KMS-11 (cell line): ENCODE results near the gene EPHB6.

Experiments used
- H2AFZ ChIP-seq: fragments of 200-600 bp; sonication (generic); 2 replicates; pipeline ENCODE4 v1.6.1; 2016; ENCODE audit warnings: antibody characterized with exemption, mixed run types, low read depth
- H3K27ac ChIP-seq: fragments of 200-600 bp; sonication (generic); 2 replicates; pipeline ENCODE4 v1.6.1; 2016; ENCODE audit warnings: mild to moderate bottlenecking, mixed run types
- H3K27me3 ChIP-seq: fragments of 200-600 bp; sonication (generic); 2 replicates; pipeline ENCODE4 v1.6.1; 2017; ENCODE audit warnings: mild to moderate bottlenecking, low read depth, mixed run types, moderate library complexity; ENCODE audit not compliant: insufficient read depth
- H3K36me3 ChIP-seq: fragments of 200-600 bp; sonication (generic); 2 replicates; pipeline ENCODE4 v1.6.1; 2017; ENCODE audit warnings: mild to moderate bottlenecking, mixed run types; ENCODE audit not compliant: insufficient read depth
- H3K4me1 ChIP-seq: fragments of 200-600 bp; sonication (generic); 2 replicates; pipeline ENCODE4 v1.6.1; 2016; ENCODE audit warnings: mild to moderate bottlenecking, low read depth, mixed run types; ENCODE audit not compliant: poor library complexity, severe bottlenecking
- H3K4me2 ChIP-seq: fragments of 200-600 bp; sonication (generic); 2 replicates; pipeline ENCODE4 v1.7.0; 2016; ENCODE audit warnings: mild to moderate bottlenecking, mixed run types
- H3K4me3 ChIP-seq: fragments of 200-600 bp; sonication (generic); IDR thresholded peaks from 2 replicates; pipeline ENCODE4 v1.6.1; 2017; ENCODE audit warnings: low read depth, low read length, mixed read lengths; ENCODE audit not compliant: insufficient read depth
- H3K79me2 ChIP-seq: fragments of 200-600 bp; sonication (generic); 2 replicates; pipeline ENCODE4 v1.6.1; 2016; ENCODE audit warnings: low read depth, mixed run types; ENCODE audit not compliant: insufficient read depth
- H3K9ac ChIP-seq: fragments of 200-600 bp; sonication (generic); 2 replicates; pipeline ENCODE4 v1.6.1; 2016; ENCODE audit warnings: mild to moderate bottlenecking, mixed run types
- H4K20me1 ChIP-seq: fragments of 200-600 bp; sonication (generic); 2 replicates; pipeline ENCODE4 v1.6.1; 2016; ENCODE audit warnings: mild to moderate bottlenecking, mixed run types; ENCODE audit not compliant: insufficient read depth
- CTCF ChIP-seq: fragments of 200-600 bp; sonication (generic); conservative IDR thresholded peaks from 2 replicates; pipeline ENCODE4 v1.6.1; 2017; ENCODE audit warnings: low read depth, mild to moderate bottlenecking, antibody characterized with exemption, low read length, moderate library complexity, mixed read lengths

The EPHB6 gene

GRCh38 chr7:142859411-142859810, 4.5 kb downstream of the EPHB6 start:
- Histone ChIP-seq H3K4me2 (no peak overlapping the region), H3K36me3 (no peaks in the 10 kb centered on the region), H3K9ac (no peak overlapping the region), H3K4me1 (no peaks in the 10 kb centered on the region), H3K79me2 (no peaks in the 10 kb centered on the region), H3K27me3 (no peaks in the 10 kb centered on the region), H3K27ac (no peak overlapping the region), H2AFZ (no peak overlapping the region), H4K20me1 (no peaks in the 10 kb centered on the region), H3K4me3 (no peak overlapping the region)
- TF ChIP-seq CTCF, result no peak

DNA sequence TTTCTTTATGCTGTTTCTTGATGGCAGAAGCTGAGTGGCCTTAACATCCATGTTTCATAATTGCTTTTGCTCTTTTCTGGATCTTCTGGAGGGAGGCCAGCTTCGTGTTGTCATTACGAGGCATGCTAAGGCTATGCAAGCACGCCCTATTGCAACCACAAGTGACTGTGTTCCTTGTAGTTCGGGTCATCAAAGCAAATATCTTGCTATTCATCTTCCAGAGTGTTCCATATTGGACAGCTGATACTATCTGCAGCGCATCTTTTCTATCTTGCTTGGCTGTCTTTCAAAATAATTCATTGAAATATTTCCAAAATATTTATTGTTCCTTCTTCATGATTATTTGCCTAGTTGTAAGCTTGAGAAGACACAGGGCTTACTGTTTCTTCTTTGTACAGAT, 5.0 kb downstream of the EPHB6 start:
- H3K9ac ChIP-seq, result no peak overlapping the region
- no peak overlapping the region for H3K27ac ChIP-seq
- no peak for TF ChIP-seq CTCF
- no peak overlapping the region for H3K4me2 ChIP-seq
- no peaks in the 10 kb centered on the region for H3K4me1 ChIP-seq
- H3K79me2 ChIP-seq, result no peaks in the 10 kb centered on the region
- H3K36me3 ChIP-seq, result no peaks in the 10 kb centered on the region
- no peaks in the 10 kb centered on the region for H3K27me3 ChIP-seq
- no peak overlapping the region for H3K4me3 ChIP-seq
- H4K20me1 ChIP-seq, result no peaks in the 10 kb centered on the region
- no peak overlapping the region for H2AFZ ChIP-seq

DNA sequence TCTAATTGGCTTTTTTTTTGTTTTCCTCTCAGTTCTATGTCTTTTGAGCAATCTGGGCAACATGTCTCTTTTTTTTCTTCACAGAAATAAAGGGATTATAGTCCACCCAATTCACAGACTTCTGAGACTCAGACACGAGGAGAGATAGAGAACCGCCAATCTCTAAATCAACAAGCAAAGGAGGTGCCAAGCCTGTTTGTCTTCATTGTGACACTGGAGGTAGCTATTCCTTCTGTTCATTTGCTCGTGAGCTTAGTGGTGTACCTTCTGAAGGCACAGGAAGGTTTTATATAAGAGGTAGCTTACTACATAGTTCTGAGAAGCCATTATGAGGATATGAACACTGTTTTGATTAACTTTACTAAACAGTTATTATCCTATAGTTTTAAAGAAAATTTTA, 6.1 kb downstream of the EPHB6 start:
- no peak overlapping the region for H3K4me3 ChIP-seq
- H3K36me3 ChIP-seq, result no peaks in the 10 kb centered on the region
- no peaks in the 10 kb centered on the region for H3K79me2 ChIP-seq
- H3K4me1 ChIP-seq, result no peaks in the 10 kb centered on the region
- H3K9ac ChIP-seq, result no peak overlapping the region
- H2AFZ ChIP-seq, result no peak overlapping the region
- TF ChIP-seq CTCF, result no peak
- no peaks in the 10 kb centered on the region for H3K27me3 ChIP-seq
- no peak overlapping the region for H3K4me2 ChIP-seq
- H4K20me1 ChIP-seq, result no peaks in the 10 kb centered on the region
- no peak overlapping the region for H3K27ac ChIP-seq

- H3K27me3 ChIP-seq, result no peaks in the 10 kb centered on the region
- H3K79me2 ChIP-seq, result no peaks in the 10 kb centered on the region
- H3K27ac ChIP-seq, result no peak overlapping the region
- no peaks in the 10 kb centered on the region for H3K4me1 ChIP-seq
- H3K4me2 ChIP-seq, result no peak overlapping the region
- no peaks in the 10 kb centered on the region for H3K36me3 ChIP-seq
- no peak overlapping the region for H3K9ac ChIP-seq
- H3K4me3 ChIP-seq, result no peak overlapping the region
- no peak for TF ChIP-seq CTCF
- no peak overlapping the region for H2AFZ ChIP-seq
- no peaks in the 10 kb centered on the region for H4K20me1 ChIP-seq
These were observed 7.5 kb downstream of the EPHB6 start for GRCh38 chr7:142862351-142862750.
